Measurements from ENCODE around the gene PIK3C2G.

- TF ChIP-seq CTCF (IDR thresholded peaks at IDR 0.05; ENCODE audit: insufficient read depth, low read length), result no peak
- no peak for TF ChIP-seq POLR2AphosphoS5 (IDR thresholded peaks at IDR 0.05; ENCODE audit: low read depth)
Observed at GRCh38 chr12:18487509-18487908, 226.2 kb downstream of the PIK3C2G start.

Measured in HL-60 (cell line).